GM12892 (cell line): ENCODE results near the gene MICAL3.

Source experiments
- POLR2A ChIP-seq: IDR thresholded peaks from 2 replicates; pipeline ENCODE4 v1.6.1; 2011; ENCODE audit warnings: low read depth, low read length, control low read depth
- POLR2AphosphoS5 ChIP-seq: IDR thresholded peaks from 2 replicates; pipeline ENCODE4 v1.6.1; 2011; ENCODE audit warnings: low read depth, low read length, control low read depth
- TAF1 ChIP-seq: IDR thresholded peaks from 2 replicates; pipeline ENCODE4 v1.6.1; 2011; ENCODE audit warnings: low read depth, mild to moderate bottlenecking, control low read depth, low read length, borderline replicate concordance

DNA sequence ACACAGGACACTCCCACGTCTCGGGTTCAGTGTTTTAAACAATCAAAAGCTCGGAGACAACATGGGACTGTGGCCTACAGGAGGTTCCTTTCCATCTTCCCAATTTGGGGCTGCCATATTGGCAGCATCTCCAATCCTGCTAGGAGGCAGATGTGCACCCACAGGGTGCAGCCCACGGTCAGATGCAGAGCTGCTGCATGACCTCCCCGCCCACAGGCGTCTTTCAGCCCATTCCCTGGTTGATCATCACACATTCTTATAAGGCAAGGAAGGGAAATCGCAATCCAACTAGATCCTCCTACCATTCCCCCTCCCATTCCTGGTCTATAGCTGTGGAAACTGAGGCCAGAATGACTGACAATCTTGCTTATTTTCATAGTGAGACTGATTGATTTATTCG is 121.4 kb downstream of the MICAL3 start:
- TF ChIP-seq POLR2A (no peak), POLR2AphosphoS5 (no peak), TAF1 (no peak)
